ENCODE measurements around the gene TAS2R8.

Gene TAS2R8

GRCh38 chr12:10849425-10849878 lies 42.4 kb upstream of the TAS2R8 start, which contains the start of gene PRR4:
PRR4 (minus strand) TSS chr12:10849475; CDS start chr12:10849437, 38 bp downstream.
- Histone ChIP-seq H3K79me1 (ENCODE audit: low read depth, low read length) (no peaks in the 10 kb centered on the region), H3K14ac (ENCODE audit: low read length) (no peak within 1 kb of the TSS), H2BK15ac (ENCODE audit: low read length) (no peak within 1 kb of the TSS), H3K23ac (ENCODE audit: low read depth, low read length, poor library complexity) (no peak within 1 kb of the TSS), H3K27ac (replicated peaks; ENCODE audit: low read length) (no peak within 1 kb of the TSS), H2BK120ac (ENCODE audit: low read depth, low read length) (no peak within 1 kb of the TSS), H3K9me3 (replicated peaks in 1 of 2; ENCODE audit: control insufficient read depth in 2 of 2, insufficient read depth in 1 of 2, low read depth in 1 of 2, low read length in 2 of 2) (no peaks in the 10 kb centered on the region), H2BK5ac (ENCODE audit: low read length) (no peak within 1 kb of the TSS), H4K91ac (ENCODE audit: low read depth, low read length, poor library complexity) (no peak within 1 kb of the TSS), H3K18ac (ENCODE audit: low read length) (no peak within 1 kb of the TSS), H3K9ac (ENCODE audit: low read depth, low read length, poor library complexity) (no peak within 1 kb of the TSS), H2AK5ac (ENCODE audit: low read depth, low read length) (no peak within 1 kb of the TSS), H3K27me3 (ENCODE audit: control insufficient read depth in 3 of 3, insufficient read depth in 3 of 3, low read depth in 1 of 3, low read length in 3 of 3) (no peaks in the 10 kb centered on the region), H2AFZ (ENCODE audit: low read length) (no peak within 1 kb of the TSS), H3K4me3 (ENCODE audit: low read length in 2 of 2) (no peak within 1 kb of the TSS), H4K8ac (ENCODE audit: low read depth, low read length) (no peak within 1 kb of the TSS), H3K36me3 (replicated peaks in 1 of 2; ENCODE audit: control insufficient read depth in 2 of 2, insufficient read depth in 2 of 2, low read length in 2 of 2) (peaks cover 0 to 21% of the 10 kb centered on the region in 2 donors), H2BK12ac (ENCODE audit: low read length) (no peak within 1 kb of the TSS), H3K4me2 (ENCODE audit: insufficient read depth, low read length, poor library complexity, severe bottlenecking) (no peak within 1 kb of the TSS), H3K4me1 (ENCODE audit: control insufficient read depth in 2 of 2, insufficient read depth in 1 of 2, low read depth in 1 of 2, low read length in 2 of 2) (peaks cover 0 to 1% of the 10 kb centered on the region in 2 donors), H3K4ac (ENCODE audit: low read length) (no peak within 1 kb of the TSS)
- no peak for DNase-seq (ENCODE audit: low spot score)
- no CpG with 5 or more reads among the region's 4 CpGs for WGBS, 2 donors (ENCODE audit: extremely low coverage in 2 of 2, insufficient read length in 2 of 2, insufficient replicate concordance in 1 of 2)

DNA sequence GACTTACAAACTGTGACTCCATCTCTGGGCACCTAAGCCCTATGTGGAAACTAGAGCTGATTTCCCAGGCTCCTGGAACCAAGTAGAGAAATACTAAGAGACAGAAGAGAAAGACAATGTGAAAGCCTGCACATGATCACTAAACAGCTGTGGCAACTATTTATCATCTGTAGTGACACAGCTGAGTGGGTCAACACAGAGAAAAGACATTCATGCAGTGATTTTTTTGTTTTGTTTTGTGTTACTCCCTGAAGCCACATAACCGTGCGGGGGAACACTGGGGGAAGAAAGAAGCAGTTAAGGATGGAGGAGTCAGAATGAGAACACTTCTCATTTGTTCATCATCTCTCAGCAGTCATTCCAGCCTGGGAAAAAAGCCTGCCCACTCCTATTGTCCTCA lies 40.7 kb upstream of the TAS2R8 start:
- no peaks in the 10 kb centered on the region for H3K9me3 ChIP-seq (replicated peaks in 1 of 2; ENCODE audit: control insufficient read depth in 2 of 2, insufficient read depth in 1 of 2, low read depth in 1 of 2, low read length in 2 of 2)
- no peak overlapping the region for H3K4ac ChIP-seq (ENCODE audit: low read length)
- H2BK12ac ChIP-seq (ENCODE audit: low read length): no peak overlapping the region
- no peak overlapping the region for H3K27ac ChIP-seq (replicated peaks; ENCODE audit: low read length)
- peaks cover 0 to 1% of the 10 kb centered on the region in 2 donors for H3K4me1 ChIP-seq (ENCODE audit: control insufficient read depth in 2 of 2, insufficient read depth in 1 of 2, low read depth in 1 of 2, low read length in 2 of 2)
- no peak overlapping the region for H3K18ac ChIP-seq (ENCODE audit: low read length)
- H3K9ac ChIP-seq (ENCODE audit: low read depth, low read length, poor library complexity): no peak overlapping the region
- no peak overlapping the region for H2AFZ ChIP-seq (ENCODE audit: low read length)
- no peak overlapping the region for H3K4me3 ChIP-seq (ENCODE audit: low read length in 2 of 2)
- H2AK5ac ChIP-seq (ENCODE audit: low read depth, low read length): no peak overlapping the region
- H2BK120ac ChIP-seq (ENCODE audit: low read depth, low read length): no peak overlapping the region
- DNase-seq (ENCODE audit: low spot score): no peak
- H2BK15ac ChIP-seq (ENCODE audit: low read length): no peak overlapping the region
- H3K14ac ChIP-seq (ENCODE audit: low read length): no peak overlapping the region
- no peak overlapping the region for H4K91ac ChIP-seq (ENCODE audit: low read depth, low read length, poor library complexity)
- no peak overlapping the region for H2BK5ac ChIP-seq (ENCODE audit: low read length)
- H4K8ac ChIP-seq (ENCODE audit: low read depth, low read length): no peak overlapping the region
- no peak overlapping the region for H3K23ac ChIP-seq (ENCODE audit: low read depth, low read length, poor library complexity)
- H3K79me1 ChIP-seq (ENCODE audit: low read depth, low read length): no peaks in the 10 kb centered on the region
- no peak overlapping the region for H3K4me2 ChIP-seq (ENCODE audit: insufficient read depth, low read length, poor library complexity, severe bottlenecking)
- no CpG with 5 or more reads among the region's 2 CpGs for WGBS, 2 donors (ENCODE audit: extremely low coverage in 2 of 2, insufficient read length in 2 of 2, insufficient replicate concordance in 1 of 2)
- no peaks in the 10 kb centered on the region for H3K27me3 ChIP-seq (ENCODE audit: control insufficient read depth in 3 of 3, insufficient read depth in 3 of 3, low read depth in 1 of 3, low read length in 3 of 3)
- peaks cover 0 to 30% of the 10 kb centered on the region in 2 donors for H3K36me3 ChIP-seq (replicated peaks in 1 of 2; ENCODE audit: control insufficient read depth in 2 of 2, insufficient read depth in 2 of 2, low read length in 2 of 2)

- H2BK120ac ChIP-seq (ENCODE audit: low read depth, low read length): no peak overlapping the region
- no peak for DNase-seq (ENCODE audit: low spot score)
- no peak overlapping the region for H2AK5ac ChIP-seq (ENCODE audit: low read depth, low read length)
- WGBS, 2 donors (ENCODE audit: extremely low coverage in 2 of 2, insufficient read length in 2 of 2, insufficient replicate concordance in 1 of 2): no CpG with 5 or more reads among the region's 2 CpGs
- peaks cover 0 to 22% of the 10 kb centered on the region in 2 donors for H3K36me3 ChIP-seq (replicated peaks in 1 of 2; ENCODE audit: control insufficient read depth in 2 of 2, insufficient read depth in 2 of 2, low read length in 2 of 2)
- H3K18ac ChIP-seq (ENCODE audit: low read length): no peak overlapping the region
- H3K27ac ChIP-seq (replicated peaks; ENCODE audit: low read length): no peak overlapping the region
- H4K91ac ChIP-seq (ENCODE audit: low read depth, low read length, poor library complexity): no peak overlapping the region
- no peak overlapping the region for H3K9ac ChIP-seq (ENCODE audit: low read depth, low read length, poor library complexity)
- no peak overlapping the region for H3K4me2 ChIP-seq (ENCODE audit: insufficient read depth, low read length, poor library complexity, severe bottlenecking)
- H2AFZ ChIP-seq (ENCODE audit: low read length): no peak overlapping the region
- no peak overlapping the region for H3K23ac ChIP-seq (ENCODE audit: low read depth, low read length, poor library complexity)
- no peak overlapping the region for H2BK5ac ChIP-seq (ENCODE audit: low read length)
- no peaks in the 10 kb centered on the region for H3K79me1 ChIP-seq (ENCODE audit: low read depth, low read length)
- no peak overlapping the region for H2BK15ac ChIP-seq (ENCODE audit: low read length)
- peaks cover 0 to 2% of the 10 kb centered on the region in 2 donors for H3K9me3 ChIP-seq (replicated peaks in 1 of 2; ENCODE audit: control insufficient read depth in 2 of 2, insufficient read depth in 1 of 2, low read depth in 1 of 2, low read length in 2 of 2)
- no peak overlapping the region for H2BK12ac ChIP-seq (ENCODE audit: low read length)
- no peaks in the 10 kb centered on the region for H3K27me3 ChIP-seq (ENCODE audit: control insufficient read depth in 3 of 3, insufficient read depth in 3 of 3, low read depth in 1 of 3, low read length in 3 of 3)
- H3K14ac ChIP-seq (ENCODE audit: low read length): no peak overlapping the region
- no peak overlapping the region for H4K8ac ChIP-seq (ENCODE audit: low read depth, low read length)
- no peaks in the 10 kb centered on the region for H3K4me1 ChIP-seq (ENCODE audit: control insufficient read depth in 2 of 2, insufficient read depth in 1 of 2, low read depth in 1 of 2, low read length in 2 of 2)
- no peak overlapping the region for H3K4me3 ChIP-seq (ENCODE audit: low read length in 2 of 2)
- H3K4ac ChIP-seq (ENCODE audit: low read length): no peak overlapping the region
These were observed 35.8 kb upstream of the TAS2R8 start for GRCh38 chr12:10842862-10843261.

- Histone ChIP-seq H2BK120ac (ENCODE audit: low read depth, low read length) (no peak overlapping the region), H3K18ac (ENCODE audit: low read length) (no peak overlapping the region), H3K36me3 (replicated peaks in 1 of 2; ENCODE audit: control insufficient read depth in 2 of 2, insufficient read depth in 2 of 2, low read length in 2 of 2) (peaks cover 0 to 7% of the 10 kb centered on the region in 2 donors), H2AFZ (ENCODE audit: low read length) (no peak overlapping the region), H3K4ac (ENCODE audit: low read length) (no peak overlapping the region), H3K4me3 (ENCODE audit: low read length in 2 of 2) (no peak overlapping the region), H4K8ac (ENCODE audit: low read depth, low read length) (no peak overlapping the region), H2AK5ac (ENCODE audit: low read depth, low read length) (no peak overlapping the region), H3K27me3 (ENCODE audit: control insufficient read depth in 3 of 3, insufficient read depth in 3 of 3, low read depth in 1 of 3, low read length in 3 of 3) (no peaks in the 10 kb centered on the region), H3K9me3 (replicated peaks in 1 of 2; ENCODE audit: control insufficient read depth in 2 of 2, insufficient read depth in 1 of 2, low read depth in 1 of 2, low read length in 2 of 2) (peaks cover 0 to 2% of the 10 kb centered on the region in 2 donors), H3K4me2 (ENCODE audit: insufficient read depth, low read length, poor library complexity, severe bottlenecking) (no peak overlapping the region), H3K23ac (ENCODE audit: low read depth, low read length, poor library complexity) (no peak overlapping the region), H3K14ac (ENCODE audit: low read length) (no peak overlapping the region), H3K4me1 (ENCODE audit: control insufficient read depth in 2 of 2, insufficient read depth in 1 of 2, low read depth in 1 of 2, low read length in 2 of 2) (no peaks in the 10 kb centered on the region), H2BK5ac (ENCODE audit: low read length) (no peak overlapping the region), H3K27ac (replicated peaks; ENCODE audit: low read length) (no peak overlapping the region), H3K9ac (ENCODE audit: low read depth, low read length, poor library complexity) (no peak overlapping the region), H2BK15ac (ENCODE audit: low read length) (no peak overlapping the region), H3K79me1 (ENCODE audit: low read depth, low read length) (no peaks in the 10 kb centered on the region), H4K91ac (ENCODE audit: low read depth, low read length, poor library complexity) (no peak overlapping the region), H2BK12ac (ENCODE audit: low read length) (no peak overlapping the region)
- no peak for DNase-seq (ENCODE audit: low spot score)
- WGBS, 2 donors (ENCODE audit: extremely low coverage in 2 of 2, insufficient read length in 2 of 2, insufficient replicate concordance in 1 of 2): no CpG with 5 or more reads among the region's 3 CpGs
These were observed 31.4 kb upstream of the TAS2R8 start for GRCh38 chr12:10838461-10838860.

All from neuronal stem cell (in vitro differentiated cells).